ENCODE results near the gene CACNA2D4. TPM values are rescaled to one million over a fixed set of nuclear protein-coding genes. Genes with fewer than 3 reads are reported as not detected.

CACNA2D4 gene
- total and polyA plus RNA-seq, 2 donors (not counting 3 experiments of a cell fraction or from before 2014, with no cell fraction given), result 0.58 to 0.73 TPM

GRCh38 chr12:1870998-1871917 is 47.2 kb downstream of the CACNA2D4 start:
- H3K9ac ChIP-seq (replicated peaks; ENCODE audit: extremely low read depth, insufficient read depth, low read length), result no peak overlapping the region
- H3K36me3 ChIP-seq (ENCODE audit: control insufficient read depth in 2 of 2, extremely low read depth in 1 of 2, insufficient read depth in 2 of 2, low read length in 2 of 2), result no peaks in the 10 kb centered on the region
- no peak overlapping the region for H3K4me2 ChIP-seq (ENCODE audit: insufficient read depth, low read length)
- BruUV-seq (replicated peaks), result no TSS peak
- TF ChIP-seq GATA2 (IDR thresholded peaks at IDR 0.05; ENCODE audit: insufficient read depth, insufficient read length, low read depth, low read length), result no peak
- TF ChIP-seq, protein P1, sequence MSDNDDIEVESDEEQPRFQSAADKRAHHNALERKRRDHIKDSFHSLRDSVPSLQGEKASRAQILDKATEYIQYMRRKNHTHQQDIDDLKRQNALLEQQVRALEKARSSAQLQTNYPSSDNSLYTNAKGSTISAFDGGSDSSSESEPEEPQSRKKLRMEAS (IDR thresholded peaks at IDR 0.05; ENCODE audit: insufficient read depth, insufficient read length), result peak; percentile 50
- no peak for TF ChIP-seq CTCF (IDR thresholded peaks at IDR 0.05; ENCODE audit: extremely low read depth in 1 of 2, insufficient read depth in 1 of 2, low read depth in 1 of 2, low read length in 2 of 2)
- TF ChIP-seq EZH2 (IDR thresholded peaks at IDR 0.05; ENCODE audit: borderline replicate concordance, low read depth, low read length, severe bottlenecking), result no peak
- TF ChIP-seq MYC (IDR thresholded peaks at IDR 0.05; ENCODE audit: low read depth, low read length), result no peak
- H2AFZ ChIP-seq (ENCODE audit: low read depth, low read length), result no peak overlapping the region
- no peaks in the 10 kb centered on the region for H4K20me1 ChIP-seq (replicated peaks; ENCODE audit: control insufficient read depth, extremely low read depth, insufficient read depth, low read length)
- H3K79me2 ChIP-seq (ENCODE audit: control insufficient read depth, insufficient read depth, low read length), result no peaks in the 10 kb centered on the region
- POLR2A ChIA-PET, result no interaction called here
- CTCF ChIA-PET, result no interaction called here
- DNase-seq (ENCODE audit: low read depth, low spot score) (no peak), FAIRE-seq (no peak)
- no peak overlapping the region for H3K4me3 ChIP-seq (replicated peaks in 1 of 3; ENCODE audit: insufficient read depth in 1 of 3, low read depth in 1 of 3, low read length in 3 of 3)
- peaks cover 0 to 5% of the 10 kb centered on the region in 2 experiments for H3K27me3 ChIP-seq (ENCODE audit: control insufficient read depth in 2 of 2, insufficient read depth in 2 of 2, low read length in 2 of 2)
- dilution Hi-C loops (cut with MboI; ENCODE audit: extremely low pct_ligation_motif_present, low sequenced_read_pairs), result no loop called here
- intact Hi-C loops (cut with micrococcal nuclease), result no loop called here
- H3K9me1 ChIP-seq (replicated peaks; ENCODE audit: control insufficient read depth, extremely low read depth, insufficient read depth, low read length), result no peaks in the 10 kb centered on the region
- H3K4me1 ChIP-seq (ENCODE audit: control insufficient read depth, extremely low read depth, insufficient read depth, low read length), result no peaks in the 10 kb centered on the region
- no peak overlapping the region for H3K27ac ChIP-seq (ENCODE audit: insufficient read depth, low read depth, low read length)
- no peaks in the 10 kb centered on the region for H3K9me3 ChIP-seq (replicated peaks; ENCODE audit: control insufficient read depth, insufficient read depth, low read length)

All from endothelial cell of umbilical vein (primary cell).